Lung (tissue), 12 donors: ENCODE results near the gene MRPL17. TPM values are rescaled to one million over a fixed set of nuclear protein-coding genes. Genes with fewer than 3 reads are reported as not detected.

Experiments
- ATAC-seq: fragments of 200-7000 bp; cut with Tn5 transposase; one replicate; pipeline ENCODE4 v1.9.1; 2020; ENCODE audit warnings: moderate number of reproducible peaks; ENCODE audit not compliant: insufficient read depth, low FRiP score
- DNase-seq, 3 donors: peaks; one replicate each; pipeline ENCODE4 v3.0.0-alpha.2; 2013 to 2017
- H3K27ac ChIP-seq, 2 donors: one replicate each; pipeline ENCODE4 v1.5.1; 2013; ENCODE audit warnings: mild to moderate bottlenecking in 2 of 2, moderate library complexity in 2 of 2, control low read depth in 1 of 2, inconsistent platforms in 1 of 2, low read depth in 1 of 2, low read length in 1 of 2
- H3K27me3 ChIP-seq, 3 donors: one replicate each; pipeline ENCODE4 v1.5.1; 2013; ENCODE audit warnings: low read length in 2 of 3; ENCODE audit not compliant: control insufficient read depth in 3 of 3, insufficient read depth in 3 of 3
- H3K36me3 ChIP-seq, 4 donors: one replicate each; pipeline ENCODE4 v1.5.1; 2013; ENCODE audit warnings: low read length in 4 of 4, mild to moderate bottlenecking in 1 of 4, moderate library complexity in 1 of 4; ENCODE audit not compliant: control insufficient read depth in 4 of 4, insufficient read depth in 4 of 4
- H3K4me1 ChIP-seq, 5 donors: one replicate each; pipeline ENCODE4 v1.5.1; 2013; ENCODE audit warnings: low read length in 5 of 5, mild to moderate bottlenecking in 2 of 5, moderate library complexity in 1 of 5; ENCODE audit not compliant: control insufficient read depth in 5 of 5, insufficient read depth in 5 of 5
- H3K4me3 ChIP-seq: one replicate; pipeline ENCODE4 v1.5.1; 2013; ENCODE audit warnings: mild to moderate bottlenecking, control low read depth, moderate library complexity
- H3K9ac ChIP-seq, 2 donors: one replicate each; pipeline ENCODE4 v1.5.1; 2013; ENCODE audit warnings: low read length in 2 of 2, control low read depth in 1 of 2; ENCODE audit not compliant: insufficient read depth in 1 of 2
- H3K9me3 ChIP-seq, 4 donors: one replicate each; pipeline ENCODE4 v1.5.1; 2013; ENCODE audit warnings: low read length in 3 of 4, mild to moderate bottlenecking in 1 of 4, moderate library complexity in 1 of 4; ENCODE audit not compliant: control insufficient read depth in 4 of 4, insufficient read depth in 3 of 4
- CTCF ChIP-seq: IDR thresholded peaks from 2 replicates; pipeline ENCODE4 v1.5.1; 2012; ENCODE audit warnings: mild to moderate bottlenecking; ENCODE audit errors: control extremely low read depth, extremely low read depth
- WGBS, 2 donors: extraction: QIAGEN DNeasy Blood & Tissue Kit; methylation state at CpG; one replicate each; pipeline ENCODE4 v1.1.7; 2013; 5-methylcytosine and 5-hydroxymethylcytosine counted together
- polyA plus RNA-seq, 2 donors: library from polyadenylated mRNA; stranded (reverse); fragments of 200-250 nt; gene quantifications; one replicate each; pipeline ENCODE4 v1.2.1, GENCODE V29; 2013
- total RNA-seq, 2 donors: library from RNA; depleted of rRNA in 1 of 2; stranded (reverse); fragments of >200 nt in 1 of 2; gene quantifications; one replicate each; pipeline ENCODE4 v1.2.1, GENCODE V29; 2014 to 2021
- donor health status: control.
- donor health status: control.
- donor health status: Bipolar disorder and iron deficiency.
- donor health status: healthy.
- donor health status: DM: yes; HTN: yes; CAD: no.

The MRPL17 gene
- total and polyA plus RNA-seq, 4 donors: 28.2 to 81.4 (median 45.9) TPM

DNA sequence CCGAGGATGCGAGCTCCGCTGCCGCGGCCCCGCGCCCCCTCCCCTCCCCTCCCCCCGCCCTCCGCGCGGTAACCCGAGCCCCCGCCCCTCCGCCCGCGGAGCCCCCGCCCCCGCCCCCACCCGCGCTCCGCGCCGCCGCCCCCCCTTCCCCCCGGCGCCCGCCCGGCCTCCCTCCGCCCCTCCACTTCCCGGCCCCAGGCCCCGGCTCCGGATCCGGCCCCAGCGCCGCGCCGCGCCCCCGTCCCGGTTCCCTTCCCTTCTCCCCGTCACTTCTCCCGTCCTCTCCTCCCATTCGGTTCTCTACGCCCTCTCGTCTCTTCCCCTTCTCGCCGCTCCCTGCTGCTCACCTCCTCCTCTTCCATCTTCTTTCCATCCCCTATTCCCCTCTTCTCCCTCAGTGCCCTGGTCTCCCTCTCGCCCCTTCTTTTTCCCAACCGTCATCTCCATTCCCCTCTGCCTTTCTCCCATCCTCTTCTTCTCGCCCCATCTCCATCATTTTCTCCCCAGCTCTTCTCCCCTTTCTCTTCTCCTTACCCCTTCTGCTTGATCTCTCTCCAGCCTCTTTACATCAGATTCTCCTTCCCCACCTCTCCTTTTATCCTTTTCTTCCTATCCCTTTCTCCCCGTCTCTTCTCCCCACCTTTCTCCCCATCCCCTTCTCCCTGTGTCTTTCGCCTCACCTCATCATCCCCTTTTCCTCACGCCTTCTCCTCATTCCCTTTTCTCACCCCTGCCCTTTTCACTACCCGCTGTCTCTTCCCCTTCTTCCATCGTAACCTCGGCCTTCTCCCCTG is 27.2 kb downstream of the MRPL17 start, which contains the start of gene DCHS1:
Gene DCHS1 (minus strand): TSS at position 20 of the 794 bp plus-strand sequence. CDS start 14,196 bp downstream, outside the sequence.
- peak within 1 kb of the TSS; percentile 55 to 82 for H3K27ac ChIP-seq

DNA sequence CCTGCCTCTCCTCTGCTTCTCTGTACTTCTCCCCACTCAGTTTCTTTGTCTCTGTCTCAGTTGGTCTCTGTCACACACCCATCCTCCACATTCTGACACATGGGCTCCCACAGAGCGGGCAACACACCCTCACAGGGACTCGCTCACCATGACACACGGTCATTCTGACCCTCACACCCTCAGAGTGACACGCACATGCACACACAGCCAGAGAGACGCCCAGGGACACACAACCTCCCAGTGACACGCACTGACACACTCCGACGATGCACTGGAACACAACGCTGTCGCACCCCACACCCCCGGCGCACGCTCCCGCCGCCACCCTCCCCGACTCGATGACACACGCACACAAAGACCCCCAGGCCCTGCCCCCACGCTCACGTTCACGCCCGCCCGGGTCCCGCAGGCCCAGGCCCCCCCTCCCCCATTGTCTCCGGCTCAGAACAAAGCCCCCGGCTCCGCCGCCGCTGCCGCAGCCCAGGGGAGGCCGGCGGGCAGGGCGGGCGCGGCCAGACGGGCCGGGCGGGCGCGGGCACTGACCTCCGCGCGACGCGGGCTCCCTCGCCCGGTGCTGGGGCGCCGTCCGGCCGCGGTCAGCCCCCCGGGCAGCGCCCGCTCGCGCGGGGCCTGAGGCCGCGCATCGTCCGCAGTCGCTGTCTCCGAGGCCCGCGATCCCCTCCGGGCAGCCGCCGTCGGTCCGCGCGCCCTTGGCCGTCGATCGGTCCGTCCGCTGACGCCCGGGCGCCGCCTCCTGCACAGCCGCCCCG is 27.9 kb downstream of the MRPL17 start:
- H3K36me3 ChIP-seq: peaks cover 0 to 5% (median 0%) of the 10 kb centered on the region in 4 donors
- H3K9me3 ChIP-seq: no peaks in the 10 kb centered on the region
- ATAC-seq: no peak
- peaks cover 0 to 28% (median 5%) of the 10 kb centered on the region in 5 donors for H3K4me1 ChIP-seq
- WGBS, 2 donors: 3 to 8% methylated on average over 41 to 84 of the region's 84 CpGs
- peak; percentile 59 to 66 (median 64) for DNase-seq
- TF ChIP-seq CTCF: no peak
- H3K27ac ChIP-seq: peak overlapping the region; percentile 55 to 67
- H3K4me3 ChIP-seq: peak overlapping the region; percentile 35
- peak overlapping the region; percentile 21 to 74 for H3K9ac ChIP-seq
- no peaks in the 10 kb centered on the region for H3K27me3 ChIP-seq

More for the DNA sequence above, 27.2 kb downstream of the MRPL17 start, which contains the start of gene DCHS1:
- Histone ChIP-seq H3K9me3 (no peaks in the 10 kb centered on the region), H3K9ac (peak within 1 kb of the TSS; percentile 69 to 91), H3K27me3 (no peaks in the 10 kb centered on the region), H3K4me3 (peak within 1 kb of the TSS; percentile 46), H3K4me1 (peaks cover 0 to 28% (median 5%) of the 10 kb centered on the region in 5 donors), H3K36me3 (peaks cover 0 to 5% (median 0%) of the 10 kb centered on the region in 4 donors)
- ATAC-seq: no peak
- no peak for TF ChIP-seq CTCF
- 9 to 17% methylated on average over 23 to 49 of the region's 56 CpGs for WGBS, 2 donors
- DNase-seq: peak; percentile 69 to 76 (median 70)

DNA sequence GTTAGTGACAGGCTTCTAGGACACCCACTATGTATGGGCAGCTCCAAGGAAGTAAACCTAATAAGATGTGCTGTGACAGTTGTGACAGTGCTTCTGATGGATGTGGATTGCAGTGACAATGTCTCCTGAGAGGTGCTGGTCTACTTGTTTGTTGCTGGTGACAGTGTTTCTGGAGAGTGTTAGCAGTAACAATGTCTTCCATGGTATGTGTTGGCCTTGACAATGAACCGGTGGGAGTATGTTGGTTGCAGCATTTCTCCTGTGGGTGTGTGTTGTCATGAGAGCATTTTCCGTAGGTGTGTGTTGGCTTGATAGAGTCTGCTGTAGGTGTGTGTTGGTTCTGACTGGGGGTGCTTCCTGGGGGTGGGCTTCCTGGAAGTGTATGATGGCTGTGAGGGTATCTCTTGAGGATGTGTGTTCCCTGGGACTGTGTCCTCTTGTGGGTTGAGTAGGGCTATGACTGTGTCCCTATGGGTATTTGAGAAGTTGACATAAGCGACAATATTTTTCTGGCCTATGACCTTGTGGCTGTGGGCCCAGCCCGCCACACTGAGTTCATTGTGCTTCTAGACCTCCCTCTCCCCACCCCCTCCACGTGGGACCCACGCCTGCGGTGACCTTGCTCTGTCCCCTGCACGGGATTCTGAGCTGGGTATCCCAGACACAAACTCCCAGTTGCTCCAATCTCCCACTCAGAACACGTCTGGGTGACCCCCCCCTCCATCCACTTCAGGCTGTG is 28.7 kb downstream of the MRPL17 start:
- TF ChIP-seq CTCF: no peak
- Histone ChIP-seq H3K4me1 (peaks cover 0 to 28% (median 5%) of the 10 kb centered on the region in 5 donors), H3K27ac (peak overlapping the region in 1 of 2 donors; percentile 67), H3K4me3 (no peak overlapping the region), H3K27me3 (no peaks in the 10 kb centered on the region), H3K9me3 (no peaks in the 10 kb centered on the region), H3K36me3 (peaks cover 0 to 5% (median 0%) of the 10 kb centered on the region in 4 donors), H3K9ac (peak overlapping the region in 1 of 2 donors; percentile 74)
- ATAC-seq (no peak), DNase-seq (peak; percentile 49 to 58 (median 54))
- 52 to 58% methylated on average over 9 of the region's 9 CpGs for WGBS, 2 donors
